ENCODE measurements around the gene NRF1.

- TF ChIP-seq POLR2A (IDR thresholded peaks at IDR 0.05): no peak
- TF ChIP-seq CTCF (IDR thresholded peaks at IDR 0.05): no peak
These were observed 181.2 kb downstream of the NRF1 start for GRCh38 chr7:129792721-129793120.

Measured in tibial nerve (tissue), 3 donors.